HepG2 (cell line): Measurements from ENCODE around the gene CPHXL2. TPM values are rescaled to one million over a fixed set of nuclear protein-coding genes. Genes with fewer than 3 reads are reported as not detected.

Experiments
- DR1 ChIP-seq: sonication (generic); formaldehyde crosslinking; IDR thresholded peaks from 2 replicates; pipeline ENCODE4 v1.8.0; 2021; ENCODE audit warnings: mild to moderate bottlenecking, missing genetic modification reagents, inconsistent platforms
- ESRRA ChIP-seq: sonication (generic); formaldehyde crosslinking; IDR thresholded peaks from 2 replicates; pipeline ENCODE4 v1.5.1; 2020; ENCODE audit warnings: mild to moderate bottlenecking, low read depth, missing genetic modification reagents
- POLR2AphosphoS5 ChIP-seq: IDR thresholded peaks from 2 replicates; pipeline ENCODE4 v1.6.1; 2012; ENCODE audit warnings: low read depth, low read length
- RELA ChIP-seq: sonication (generic); formaldehyde crosslinking; IDR thresholded peaks from 2 replicates; pipeline ENCODE4 v1.4.0; 2020; ENCODE audit warnings: missing genetic modification reagents
- TOPORS ChIP-seq: sonication (generic); formaldehyde crosslinking; IDR thresholded peaks from 2 replicates; pipeline ENCODE4 v1.8.0; 2023; ENCODE audit warnings: mild to moderate bottlenecking, missing genetic modification reagents
- ZNF296 ChIP-seq: sonication (generic); formaldehyde crosslinking; conservative IDR thresholded peaks from 2 replicates; pipeline ENCODE4 v1.5.0; 2020; ENCODE audit warnings: mild to moderate bottlenecking, missing genetic modification reagents
- ZNF383 ChIP-seq: sonication (generic); formaldehyde crosslinking; IDR thresholded peaks from 2 replicates; pipeline ENCODE4 v1.4.0; 2020; ENCODE audit warnings: missing genetic modification reagents, mild to moderate bottlenecking, borderline replicate concordance
- ZSCAN29 ChIP-seq: sonication (generic); formaldehyde crosslinking; conservative IDR thresholded peaks from 2 replicates; pipeline ENCODE4 v1.4.0; 2020; ENCODE audit warnings: mild to moderate bottlenecking, missing genetic modification reagents
- polyA plus RNA-seq, 8 experiments: library from polyadenylated mRNA; depleted of rRNA in 3 of 8; stranded (reverse) in 7 of 8; unstranded in 1 of 8; fragments of >200 nt; fragmentation: Illumina TruSeq in 4 of 8; extraction: Trizol in 4 of 8; gene quantifications; 2 replicates each; pipeline versions ENCODE4 v1.2.1 to v1.2.3, GENCODE V29; 2011 to 2016; ENCODE audit warnings: low read depth in 4 of 8, missing spikeins in 1 of 8, mixed read lengths in 1 of 8; ENCODE audit not compliant: insufficient read depth in 1 of 8
- total RNA-seq, 5 experiments: library from RNA; depleted of rRNA; stranded (reverse); fragments of >200 nt; fragmentation: Illumina TruSeq; extraction: Trizol; gene quantifications; 2 replicates each; pipeline ENCODE4 v1.2.3, GENCODE V29; 2016; ENCODE audit warnings: low read depth in 1 of 5
- TF ChIP-seq, protein P1 (sequence below): sonication (generic); formaldehyde crosslinking; IDR thresholded peaks from 2 replicates; pipeline ENCODE4 v1.5.0; 2020; ENCODE audit warnings: mild to moderate bottlenecking, missing genetic modification reagents
- TF ChIP-seq, protein P2 (sequence below): sonication (generic); formaldehyde crosslinking; IDR thresholded peaks from one replicate; pipeline ENCODE4 v1.5.1; 2020; ENCODE audit warnings: mild to moderate bottlenecking, missing genetic modification reagents; ENCODE audit errors: not compliant biosample characterization
- TF ChIP-seq, protein P3 (sequence below): sonication (generic); formaldehyde crosslinking; IDR thresholded peaks from 2 replicates; pipeline ENCODE4 v1.5.1; 2020; ENCODE audit warnings: mild to moderate bottlenecking, missing genetic modification reagents, borderline replicate concordance
- TF ChIP-seq, protein P4 (sequence below), 2 experiments: sonication (generic) in 1 of 2; formaldehyde crosslinking in 1 of 2; IDR thresholded peaks; 2 replicates each; pipeline versions ENCODE4 v1.4.0 to v1.6.1; 2018 to 2020; ENCODE audit warnings: missing genetic modification reagents in 2 of 2, borderline replicate concordance in 1 of 2, low read depth in 1 of 2, mild to moderate bottlenecking in 1 of 2, missing biosample characterization in 1 of 2
- TF ChIP-seq, protein P5 (sequence below): sonication (generic); formaldehyde crosslinking; IDR thresholded peaks from 2 replicates; pipeline ENCODE4 v1.8.1; 2023; ENCODE audit warnings: mild to moderate bottlenecking, moderate library complexity, missing genetic modification reagents

CPHXL2 gene
- total and polyA plus RNA-seq, 2 of the 13 experiments (the other 11 are each of a cell fraction or from before 2014, with no cell fraction given): not detected

DNA sequence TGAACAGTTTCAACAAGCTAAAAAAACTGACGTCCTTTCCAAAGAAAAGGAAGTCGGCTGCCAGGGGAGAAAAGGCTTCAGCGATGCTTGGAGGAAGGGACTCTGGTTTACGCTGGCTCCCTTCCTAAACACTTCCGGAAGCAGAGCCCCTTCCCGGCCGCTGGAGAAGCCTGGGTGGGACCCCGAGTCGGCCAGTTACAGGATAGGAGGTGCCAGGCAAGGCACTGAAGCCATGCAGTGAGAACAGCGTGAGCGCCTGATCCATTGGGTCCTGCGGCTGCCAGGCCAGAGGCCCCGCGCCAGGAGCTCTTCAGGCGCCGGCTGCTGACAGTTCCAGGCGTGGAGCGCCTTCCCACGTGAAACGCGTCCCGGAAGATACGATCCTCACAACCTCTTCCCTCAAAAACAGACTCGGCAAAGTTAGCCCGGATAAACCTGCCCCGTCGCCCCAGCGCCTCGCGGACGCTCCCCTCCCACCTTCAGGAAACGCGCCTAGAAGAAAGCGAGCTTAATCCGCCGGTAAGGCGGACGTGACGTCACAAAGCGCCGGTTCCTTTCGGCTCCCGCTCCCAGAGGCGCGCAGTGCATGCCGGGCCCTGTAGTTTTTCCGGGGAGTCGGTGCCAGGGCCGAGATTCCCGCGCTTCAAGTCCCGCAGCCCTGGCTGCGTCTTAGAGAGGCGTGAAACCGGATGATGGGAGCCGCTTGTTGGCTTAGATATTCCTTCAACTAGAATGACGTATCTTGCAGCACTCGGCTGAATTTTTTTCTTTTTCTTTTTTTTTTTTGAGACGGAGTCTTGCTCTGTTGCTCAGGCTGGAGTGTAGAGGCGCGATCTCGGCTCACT, 53.8 kb downstream of the CPHXL2 start, which contains the start of gene ADAT1 (continued):
- TF ChIP-seq, protein P1, sequence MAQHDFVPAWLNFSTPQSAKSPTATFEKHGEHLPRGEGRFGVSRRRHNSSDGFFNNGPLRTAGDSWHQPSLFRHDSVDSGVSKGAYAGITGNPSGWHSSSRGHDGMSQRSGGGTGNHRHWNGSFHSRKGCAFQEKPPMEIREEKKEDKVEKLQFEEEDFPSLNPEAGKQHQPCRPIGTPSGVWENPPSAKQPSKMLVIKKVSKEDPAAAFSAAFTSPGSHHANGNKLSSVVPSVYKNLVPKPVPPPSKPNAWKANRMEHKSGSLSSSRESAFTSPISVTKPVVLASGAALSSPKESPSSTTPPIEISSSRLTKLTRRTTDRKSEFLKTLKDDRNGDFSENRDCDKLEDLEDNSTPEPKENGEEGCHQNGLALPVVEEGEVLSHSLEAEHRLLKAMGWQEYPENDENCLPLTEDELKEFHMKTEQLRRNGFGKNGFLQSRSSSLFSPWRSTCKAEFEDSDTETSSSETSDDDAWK (CRISPR knock-in tag): no peak
- TF ChIP-seq, protein P2, sequence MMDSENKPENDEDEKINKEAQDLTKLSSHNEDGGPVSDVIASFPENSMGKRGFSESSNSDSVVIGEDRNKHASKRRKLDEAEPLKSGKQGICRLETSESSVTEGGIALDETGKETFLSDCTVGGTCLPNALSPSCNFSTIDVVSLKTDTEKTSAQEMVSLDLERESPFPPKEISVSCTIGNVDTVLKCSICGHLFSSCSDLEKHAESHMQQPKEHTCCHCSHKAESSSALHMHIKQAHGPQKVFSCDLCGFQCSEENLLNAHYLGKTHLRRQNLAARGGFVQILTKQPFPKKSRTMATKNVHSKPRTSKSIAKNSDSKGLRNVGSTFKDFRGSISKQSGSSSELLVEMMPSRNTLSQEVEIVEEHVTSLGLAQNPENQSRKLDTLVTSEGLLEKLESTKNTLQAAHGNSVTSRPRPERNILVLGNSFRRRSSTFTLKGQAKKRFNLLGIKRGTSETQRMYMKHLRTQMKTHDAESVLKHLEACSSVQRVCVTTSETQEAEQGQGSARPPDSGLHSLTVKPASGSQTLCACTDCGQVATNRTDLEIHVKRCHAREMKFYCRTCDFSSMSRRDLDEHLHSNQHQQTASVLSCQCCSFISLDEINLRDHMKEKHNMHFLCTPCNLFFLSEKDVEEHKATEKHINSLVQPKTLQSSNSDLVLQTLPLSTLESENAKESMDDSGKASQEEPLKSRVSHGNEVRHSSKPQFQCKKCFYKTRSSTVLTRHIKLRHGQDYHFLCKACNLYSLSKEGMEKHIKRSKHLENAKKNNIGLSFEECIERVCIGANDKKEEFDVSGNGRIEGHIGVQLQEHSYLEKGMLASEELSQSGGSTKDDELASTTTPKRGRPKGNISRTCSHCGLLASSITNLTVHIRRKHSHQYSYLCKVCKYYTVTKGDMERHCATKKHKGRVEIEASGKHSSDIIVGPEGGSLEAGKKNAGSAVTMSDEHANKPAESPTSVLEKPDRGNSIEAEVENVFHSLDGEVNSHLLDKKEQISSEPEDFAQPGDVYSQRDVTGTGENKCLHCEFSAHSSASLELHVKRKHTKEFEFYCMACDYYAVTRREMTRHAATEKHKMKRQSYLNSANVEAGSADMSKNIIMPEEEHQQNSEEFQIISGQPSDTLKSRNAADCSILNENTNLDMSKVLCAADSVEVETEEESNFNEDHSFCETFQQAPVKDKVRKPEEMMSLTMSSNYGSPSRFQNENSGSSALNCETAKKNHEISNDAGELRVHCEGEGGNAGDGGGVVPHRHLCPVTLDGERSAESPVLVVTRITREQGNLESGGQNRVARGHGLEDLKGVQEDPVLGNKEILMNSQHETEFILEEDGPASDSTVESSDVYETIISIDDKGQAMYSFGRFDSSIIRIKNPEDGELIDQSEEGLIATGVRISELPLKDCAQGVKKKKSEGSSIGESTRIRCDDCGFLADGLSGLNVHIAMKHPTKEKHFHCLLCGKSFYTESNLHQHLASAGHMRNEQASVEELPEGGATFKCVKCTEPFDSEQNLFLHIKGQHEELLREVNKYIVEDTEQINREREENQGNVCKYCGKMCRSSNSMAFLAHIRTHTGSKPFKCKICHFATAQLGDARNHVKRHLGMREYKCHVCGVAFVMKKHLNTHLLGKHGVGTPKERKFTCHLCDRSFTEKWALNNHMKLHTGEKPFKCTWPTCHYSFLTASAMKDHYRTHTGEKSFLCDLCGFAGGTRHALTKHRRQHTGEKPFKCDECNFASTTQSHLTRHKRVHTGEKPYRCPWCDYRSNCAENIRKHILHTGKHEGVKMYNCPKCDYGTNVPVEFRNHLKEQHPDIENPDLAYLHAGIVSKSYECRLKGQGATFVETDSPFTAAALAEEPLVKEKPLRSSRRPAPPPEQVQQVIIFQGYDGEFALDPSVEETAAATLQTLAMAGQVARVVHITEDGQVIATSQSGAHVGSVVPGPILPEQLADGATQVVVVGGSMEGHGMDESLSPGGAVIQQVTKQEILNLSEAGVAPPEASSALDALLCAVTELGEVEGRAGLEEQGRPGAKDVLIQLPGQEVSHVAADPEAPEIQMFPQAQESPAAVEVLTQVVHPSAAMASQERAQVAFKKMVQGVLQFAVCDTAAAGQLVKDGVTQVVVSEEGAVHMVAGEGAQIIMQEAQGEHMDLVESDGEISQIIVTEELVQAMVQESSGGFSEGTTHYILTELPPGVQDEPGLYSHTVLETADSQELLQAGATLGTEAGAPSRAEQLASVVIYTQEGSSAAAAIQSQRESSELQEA: peak; percentile 78
- TF ChIP-seq ESRRA (CRISPR knock-in tag): 0 out of 2 replicates have a peak, but pooled peaks have one; percentile 23
- TF ChIP-seq DR1 (CRISPR knock-in tag): no peak
- TF ChIP-seq TOPORS (CRISPR knock-in tag): no peak
- TF ChIP-seq, protein P3, sequence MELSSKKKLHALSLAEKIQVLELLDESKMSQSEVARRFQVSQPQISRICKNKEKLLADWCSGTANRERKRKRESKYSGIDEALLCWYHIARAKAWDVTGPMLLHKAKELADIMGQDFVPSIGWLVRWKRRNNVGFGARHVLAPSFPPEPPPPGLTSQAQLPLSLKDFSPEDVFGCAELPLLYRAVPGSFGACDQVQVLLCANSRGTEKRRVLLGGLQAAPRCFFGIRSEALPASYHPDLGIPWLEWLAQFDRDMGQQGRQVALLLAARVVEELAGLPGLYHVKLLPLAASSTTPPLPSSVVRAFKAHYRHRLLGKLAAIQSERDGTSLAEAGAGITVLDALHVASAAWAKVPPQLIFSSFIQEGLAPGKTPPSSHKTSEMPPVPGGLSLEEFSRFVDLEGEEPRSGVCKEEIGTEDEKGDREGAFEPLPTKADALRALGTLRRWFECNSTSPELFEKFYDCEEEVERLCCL (CRISPR knock-in tag): 0 out of 2 replicates have a peak, but pooled peaks have one; percentile 52
- TF ChIP-seq ZNF383: no peak; the same call in 1 of the 2 replicates
- TF ChIP-seq RELA (CRISPR knock-in tag): no peak
- TF ChIP-seq, protein P4, sequence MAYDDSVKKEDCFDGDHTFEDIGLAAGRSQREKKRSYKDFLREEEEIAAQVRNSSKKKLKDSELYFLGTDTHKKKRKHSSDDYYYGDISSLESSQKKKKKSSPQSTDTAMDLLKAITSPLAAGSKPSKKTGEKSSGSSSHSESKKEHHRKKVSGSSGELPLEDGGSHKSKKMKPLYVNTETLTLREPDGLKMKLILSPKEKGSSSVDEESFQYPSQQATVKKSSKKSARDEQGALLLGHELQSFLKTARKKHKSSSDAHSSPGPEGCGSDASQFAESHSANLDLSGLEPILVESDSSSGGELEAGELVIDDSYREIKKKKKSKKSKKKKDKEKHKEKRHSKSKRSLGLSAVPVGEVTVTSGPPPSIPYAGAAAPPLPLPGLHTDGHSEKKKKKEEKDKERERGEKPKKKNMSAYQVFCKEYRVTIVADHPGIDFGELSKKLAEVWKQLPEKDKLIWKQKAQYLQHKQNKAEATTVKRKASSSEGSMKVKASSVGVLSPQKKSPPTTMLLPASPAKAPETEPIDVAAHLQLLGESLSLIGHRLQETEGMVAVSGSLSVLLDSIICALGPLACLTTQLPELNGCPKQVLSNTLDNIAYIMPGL (CRISPR knock-in tag; IDR thresholded peaks at IDR 0.05; ENCODE audit: borderline replicate concordance in 1 of 2, low read depth in 1 of 2): peak in 1 of 2 experiments; percentile 68; a peak in 3 of 4 replicates
- TF ChIP-seq, protein P5, sequence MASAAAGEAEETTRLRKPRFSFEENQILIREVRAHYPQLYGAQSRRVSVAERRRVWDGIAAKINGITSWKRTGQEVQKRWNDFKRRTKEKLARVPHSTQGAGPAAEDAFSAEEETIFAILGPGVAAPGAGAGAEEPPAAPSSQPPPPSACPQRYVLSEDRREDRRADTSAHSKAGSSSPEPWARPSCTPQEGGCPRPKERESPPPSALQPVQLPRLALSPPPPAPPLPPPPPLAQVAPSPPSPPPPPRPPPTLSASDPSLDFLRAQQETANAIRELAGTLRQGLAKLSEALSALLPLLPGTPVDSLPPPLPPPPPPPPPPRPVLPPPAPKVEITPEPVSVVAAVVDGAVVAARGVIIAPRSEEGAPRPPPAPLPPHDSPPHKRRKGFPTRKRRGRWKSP: peak; percentile 87
- peak; percentile 96 for TF ChIP-seq POLR2AphosphoS5
- TF ChIP-seq ZNF296 (CRISPR knock-in tag): no peak
- 0 out of 2 replicates have a peak, but pooled peaks have one; percentile 28 for TF ChIP-seq ZSCAN29 (CRISPR knock-in tag)
